Endodermal cell (in vitro differentiated cells): ENCODE data around the gene TOMM22. TPM values are rescaled to one million over a fixed set of nuclear protein-coding genes. Genes with fewer than 3 reads are reported as not detected.

Experiments
- DNase-seq: peaks from one replicate; pipeline ENCODE4 v3.0.0-alpha.2; 2017
- H3K27ac ChIP-seq: 2 replicates; pipeline ENCODE4 v1.5.1; 2013; ENCODE audit warnings: mild to moderate bottlenecking, low read depth, low read length, moderate library complexity
- H3K27me3 ChIP-seq: 2 replicates; pipeline ENCODE4 v1.6.1; 2013; ENCODE audit warnings: mild to moderate bottlenecking, low read length, moderate library complexity; ENCODE audit not compliant: insufficient read depth, control insufficient read depth, poor library complexity, severe bottlenecking
- H3K36me3 ChIP-seq: 2 replicates; pipeline ENCODE4 v1.7.0; 2013; ENCODE audit warnings: mild to moderate bottlenecking, low read length, moderate library complexity; ENCODE audit not compliant: control insufficient read depth, insufficient read depth
- H3K4me1 ChIP-seq: one replicate; pipeline ENCODE4 v1.7.0; 2013; ENCODE audit warnings: low read length; ENCODE audit not compliant: control insufficient read depth, insufficient read depth
- H3K4me3 ChIP-seq: 2 replicates; pipeline ENCODE4 v1.5.1; 2013; ENCODE audit warnings: mild to moderate bottlenecking, low read length, moderate library complexity
- H3K9ac ChIP-seq: 2 replicates; pipeline ENCODE4 v1.6.1; 2013; ENCODE audit warnings: mild to moderate bottlenecking, low read length, moderate library complexity; ENCODE audit not compliant: poor library complexity, severe bottlenecking; ENCODE audit errors: extremely low read depth
- H3K9me3 ChIP-seq: 2 replicates; pipeline ENCODE4 v1.6.1; 2013; ENCODE audit warnings: mild to moderate bottlenecking, low read length, moderate library complexity; ENCODE audit not compliant: control insufficient read depth
- H3K27ac Mint-ChIP-seq: 2 replicates; pipeline ENCODE4 v1.8.0; 2020; ENCODE audit warnings: mixed read lengths
- H3K27me3 Mint-ChIP-seq: 2 replicates; pipeline ENCODE4 v1.8.0; 2021; ENCODE audit warnings: mild to moderate bottlenecking, mixed read lengths; ENCODE audit not compliant: insufficient read depth
- H3K36me3 Mint-ChIP-seq: 2 replicates; pipeline ENCODE4 v1.8.0; 2020; ENCODE audit warnings: low read depth, mixed read lengths
- H3K4me1 Mint-ChIP-seq: 2 replicates; pipeline ENCODE4 v1.8.0; 2020; ENCODE audit warnings: mixed read lengths
- H3K4me3 Mint-ChIP-seq: 2 replicates; pipeline ENCODE4 v1.8.0; 2020; ENCODE audit warnings: mild to moderate bottlenecking, moderate library complexity, mixed read lengths
- H3K9me3 Mint-ChIP-seq: 2 replicates; pipeline ENCODE4 v1.8.0; 2020; ENCODE audit warnings: mild to moderate bottlenecking, mixed read lengths
- WGBS, 2 experiments: methylation state at CpG; one replicate each; pipeline versions ENCODE4 v1.1.5 to v1.1.7; 2013; ENCODE audit warnings: missing lambda C conversion rate in 2 of 2, mixed read lengths in 1 of 2; ENCODE audit not compliant: insufficient coverage in 1 of 2, insufficient read length in 1 of 2; 5-methylcytosine and 5-hydroxymethylcytosine counted together
- long read RNA-seq, 4 experiments: library from polyadenylated mRNA in 2 of 4; library from RNA in 1 of 4; library from capped mRNA in 1 of 4; stranded (forward) in 3 of 4; unstranded in 1 of 4; transcript quantifications; one replicate each; pipeline ENCODE4 v2.0.0, GENCODE V29; 2020 to 2021; ENCODE audit warnings: inconsistent platforms in 1 of 4
- polyA plus RNA-seq, 2 experiments: library from polyadenylated mRNA; stranded (reverse); fragments of 50-300 nt; gene quantifications; one replicate each; pipeline ENCODE4 v1.2.3, GENCODE V29; 2013
- total RNA-seq, 2 donors: library from RNA; stranded (reverse); fragmentation: NEBNext Ultra II Directional in 1 of 2; extraction: Animal tissue kit (Norgen Biotek cat#: 25700) in 1 of 2; gene quantifications; 2 replicates in 1 of 2; 3 replicates in 1 of 2; pipeline ENCODE4 v1.2.1, GENCODE V29; 2021
- TF ChIP-seq, protein P1 (sequence below): fragments of 200-600 bp; sonication (generic); conservative IDR thresholded peaks from 2 replicates; pipeline ENCODE4 v1.5.0; 2021; ENCODE audit warnings: antibody characterized with exemption, mild to moderate bottlenecking

TOMM22 gene
- 100 to 1,000 TPM; 114 to 119 TPM for total RNA-seq
- polyA plus RNA-seq (2013, experiment 1 of 2), result 88.4 TPM
- polyA plus RNA-seq (2013, experiment 2 of 2), result 72.7 TPM
- long read RNA-seq, experiment 1, transcript TOMM22-201 (4 exons, 2,040 nt), result major isoform, 63 of 79 reads
- long read RNA-seq, experiment 1, partial matches to known transcripts, result 11 of 79 reads
- long read RNA-seq, experiment 1, other reads (novel, unspliced or antisense), result 3 of 79 reads
- long read RNA-seq, experiment 2, transcript TOMM22-201 (4 exons, 2,040 nt), result major isoform, 93 of 97 reads
- long read RNA-seq, experiment 2, partial matches to known transcripts, result 0 of 97 reads
- long read RNA-seq, experiment 2, other reads (novel, unspliced or antisense), result 1 of 97 reads
- long read RNA-seq, experiment 3, transcript TOMM22-201 (4 exons, 2,040 nt), result major isoform, 297 of 300 reads
- long read RNA-seq, experiment 3, partial matches to known transcripts, result 0 of 300 reads
- long read RNA-seq, experiment 3, other reads (novel, unspliced or antisense), result 2 of 300 reads
- long read RNA-seq, experiment 4, transcript TOMM22-201 (4 exons, 2,040 nt), result major isoform, 158 of 160 reads
- long read RNA-seq, experiment 4, partial matches to known transcripts, result 0 of 160 reads
- long read RNA-seq, experiment 4, other reads (novel, unspliced or antisense), result 2 of 160 reads

- peak within 1 kb of the TSS; percentile 51 for H3K27ac ChIP-seq
- TF ChIP-seq, protein P1, sequence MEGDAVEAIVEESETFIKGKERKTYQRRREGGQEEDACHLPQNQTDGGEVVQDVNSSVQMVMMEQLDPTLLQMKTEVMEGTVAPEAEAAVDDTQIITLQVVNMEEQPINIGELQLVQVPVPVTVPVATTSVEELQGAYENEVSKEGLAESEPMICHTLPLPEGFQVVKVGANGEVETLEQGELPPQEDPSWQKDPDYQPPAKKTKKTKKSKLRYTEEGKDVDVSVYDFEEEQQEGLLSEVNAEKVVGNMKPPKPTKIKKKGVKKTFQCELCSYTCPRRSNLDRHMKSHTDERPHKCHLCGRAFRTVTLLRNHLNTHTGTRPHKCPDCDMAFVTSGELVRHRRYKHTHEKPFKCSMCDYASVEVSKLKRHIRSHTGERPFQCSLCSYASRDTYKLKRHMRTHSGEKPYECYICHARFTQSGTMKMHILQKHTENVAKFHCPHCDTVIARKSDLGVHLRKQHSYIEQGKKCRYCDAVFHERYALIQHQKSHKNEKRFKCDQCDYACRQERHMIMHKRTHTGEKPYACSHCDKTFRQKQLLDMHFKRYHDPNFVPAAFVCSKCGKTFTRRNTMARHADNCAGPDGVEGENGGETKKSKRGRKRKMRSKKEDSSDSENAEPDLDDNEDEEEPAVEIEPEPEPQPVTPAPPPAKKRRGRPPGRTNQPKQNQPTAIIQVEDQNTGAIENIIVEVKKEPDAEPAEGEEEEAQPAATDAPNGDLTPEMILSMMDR, result peak; percentile 68
- peaks cover 22% of the 10 kb centered on the region for H3K9me3 Mint-ChIP-seq
Measured at GRCh38 chr22:38681582-38682335, at the start of gene TOMM22. Gene TOMM22 (plus strand): TSS chr22:38681957. CDS start chr22:38681979, 22 bp downstream.

DNA sequence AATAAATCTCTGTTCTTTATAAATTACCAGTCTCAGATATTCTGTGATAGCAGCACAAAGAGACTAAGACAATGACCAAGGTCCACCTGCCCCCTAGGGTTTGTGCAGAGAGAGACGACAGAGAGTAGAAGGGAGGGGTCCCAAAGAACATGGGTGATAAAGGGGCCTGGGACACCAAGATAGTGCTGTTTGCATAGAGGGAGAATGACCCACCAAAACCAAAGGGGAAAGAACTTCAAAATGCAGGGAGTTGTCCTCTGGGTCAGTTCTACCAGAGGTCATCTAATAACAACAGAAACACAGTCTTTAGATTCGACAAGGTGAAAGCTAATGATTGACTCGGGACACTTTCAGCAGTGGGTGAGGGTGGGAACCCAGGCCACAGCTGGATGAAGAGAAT is 49.2 kb upstream of the TOMM22 start:
- Histone ChIP-seq H3K36me3 (peaks cover 29% of the 10 kb centered on the region), H3K27ac (no peak overlapping the region), H3K4me1 (peaks cover 2% of the 10 kb centered on the region), H3K9me3 (no peaks in the 10 kb centered on the region), H3K27me3 (no peaks in the 10 kb centered on the region), H3K9ac (no peak overlapping the region), H3K4me3 (no peak overlapping the region)
- Mint-ChIP-seq H3K36me3 (peaks cover 50% of the 10 kb centered on the region), H3K27ac (no peak overlapping the region), H3K4me1 (peaks cover 14% of the 10 kb centered on the region), H3K4me3 (no peak overlapping the region), H3K9me3 (no peaks in the 10 kb centered on the region), H3K27me3 (no peaks in the 10 kb centered on the region)
- WGBS, 2 experiments, result 80 to 100% methylated on average over 2 to 3 of the region's 3 CpGs
- DNase-seq, result no peak
- TF ChIP-seq, protein P1, result no peak

More at GRCh38 chr22:38681582-38682335, at the start of gene TOMM22:
- Histone ChIP-seq H3K4me1 (no peaks in the 10 kb centered on the region), H3K4me3 (peak within 1 kb of the TSS; percentile 98), H3K27me3 (no peaks in the 10 kb centered on the region), H3K9me3 (peaks cover 9% of the 10 kb centered on the region), H3K9ac (peak within 1 kb of the TSS; percentile 78), H3K36me3 (peaks cover 41% of the 10 kb centered on the region)
- peak within 1 kb of the TSS; percentile 99 for H3K27ac Mint-ChIP-seq
- WGBS, 2 experiments, result 2 to 5% methylated on average over 24 to 60 of the region's 60 CpGs
- peaks cover 4% of the 10 kb centered on the region for H3K4me1 Mint-ChIP-seq
- peaks cover 47% of the 10 kb centered on the region for H3K36me3 Mint-ChIP-seq
- peak; percentile 96 for DNase-seq
- no peaks in the 10 kb centered on the region for H3K27me3 Mint-ChIP-seq
- H3K4me3 Mint-ChIP-seq, result peak within 1 kb of the TSS; percentile 97

- TF ChIP-seq, protein P1, result no peak
- H3K27me3 Mint-ChIP-seq, result no peaks in the 10 kb centered on the region
- Histone ChIP-seq H3K4me1 (no peaks in the 10 kb centered on the region), H3K4me3 (no peak overlapping the region), H3K9ac (no peak overlapping the region), H3K27ac (no peak overlapping the region), H3K27me3 (no peaks in the 10 kb centered on the region), H3K9me3 (no peaks in the 10 kb centered on the region), H3K36me3 (peaks cover 53% of the 10 kb centered on the region)
- H3K9me3 Mint-ChIP-seq, result no peaks in the 10 kb centered on the region
- H3K4me3 Mint-ChIP-seq, result no peak overlapping the region
- no peak for DNase-seq
- 93 to 100% methylated on average over 2 of the region's 2 CpGs for WGBS, 2 experiments
- no peak overlapping the region for H3K27ac Mint-ChIP-seq
- no peaks in the 10 kb centered on the region for H3K4me1 Mint-ChIP-seq
- peaks cover 49% of the 10 kb centered on the region for H3K36me3 Mint-ChIP-seq
Measured at GRCh38 chr22:38638216-38638615, 43.5 kb upstream of the TOMM22 start.
